HEK293T (cell line): ENCODE data around the gene PTPRG.

Experiments
- CTCF ChIA-PET: fragments of 350-600 bp; formaldehyde crosslinking; extraction: SDS; loops from one replicate; lab custom pipeline; 2021; ENCODE audit warnings: antibody characterized with exemption, inconsistent platforms; lab: Yijun Ruan, JAX
- POLR2A ChIA-PET: fragments of 350-600 bp; formaldehyde crosslinking; extraction: SDS; loops from one replicate; lab custom pipeline; 2020; ENCODE audit warnings: antibody characterized with exemption, inconsistent platforms; lab: Yijun Ruan, JAX
- DNase-seq: peaks from one replicate; pipeline ENCODE4 v3.0.0; 2012; ENCODE audit warnings: mixed read lengths; ENCODE audit errors: extremely low spot score
- ARNT ChIP-seq: fragments of 450-650 bp; IDR thresholded peaks from 2 replicates; pipeline ENCODE4 v1.6.1; 2017; ENCODE audit warnings: mild to moderate bottlenecking
- BHLHE40 ChIP-seq: fragments of 450-650 bp; IDR thresholded peaks from 2 replicates; pipeline ENCODE4 v1.6.1; 2016; ENCODE audit warnings: mild to moderate bottlenecking, moderate library complexity, borderline replicate concordance
- CTBP1 ChIP-seq: fragments of 450-650 bp; IDR thresholded peaks from 2 replicates; pipeline ENCODE4 v1.6.1; 2016; ENCODE audit warnings: borderline replicate concordance
- ELF4 ChIP-seq: fragments of 450-650 bp; IDR thresholded peaks from 2 replicates; pipeline ENCODE4 v1.6.1; 2017; ENCODE audit warnings: antibody characterized with exemption
- FOXA1 ChIP-seq: fragments of 450-650 bp; IDR thresholded peaks from 2 replicates; pipeline ENCODE4 v1.6.1; 2016; ENCODE audit warnings: mild to moderate bottlenecking
- FOXK2 ChIP-seq: fragments of 450-650 bp; IDR thresholded peaks from 2 replicates; pipeline ENCODE4 v1.6.1; 2016; ENCODE audit warnings: mild to moderate bottlenecking
- FOXM1 ChIP-seq: fragments of 450-650 bp; IDR thresholded peaks from 2 replicates; pipeline ENCODE4 v1.6.1; 2017; ENCODE audit warnings: mild to moderate bottlenecking, borderline replicate concordance
- HDGF ChIP-seq: fragments of 450-650 bp; IDR thresholded peaks from 2 replicates; pipeline ENCODE4 v1.6.1; 2017; ENCODE audit warnings: antibody characterized with exemption, borderline replicate concordance
- L3MBTL2 ChIP-seq: fragments of 450-650 bp; conservative IDR thresholded peaks from 2 replicates; pipeline ENCODE4 v1.6.1; 2016; ENCODE audit warnings: mild to moderate bottlenecking
- LEF1 ChIP-seq: fragments of 450-650 bp; IDR thresholded peaks from 2 replicates; pipeline ENCODE4 v1.6.1; 2017; ENCODE audit warnings: mild to moderate bottlenecking, borderline replicate concordance
- NFRKB ChIP-seq: fragments of 450-650 bp; IDR thresholded peaks from 2 replicates; pipeline ENCODE4 v1.6.1; 2016; ENCODE audit warnings: mild to moderate bottlenecking, moderate library complexity
- SP1 ChIP-seq: fragments of 450-650 bp; IDR thresholded peaks from 2 replicates; pipeline ENCODE4 v1.6.1; 2017
- SUZ12 ChIP-seq: fragments of 450-650 bp; IDR thresholded peaks from 2 replicates; pipeline ENCODE4 v1.6.1; 2016; ENCODE audit warnings: mild to moderate bottlenecking
- TARDBP ChIP-seq: fragments of 450-650 bp; IDR thresholded peaks from 2 replicates; pipeline ENCODE4 v1.6.1; 2016
- ZNF384 ChIP-seq: fragments of 450-650 bp; IDR thresholded peaks from 2 replicates; pipeline ENCODE4 v1.6.1; 2016
- TF ChIP-seq, protein P1 (sequence below): fragments of 450-650 bp; IDR thresholded peaks from 2 replicates; pipeline ENCODE4 v1.6.1; 2016

The PTPRG gene

DNA sequence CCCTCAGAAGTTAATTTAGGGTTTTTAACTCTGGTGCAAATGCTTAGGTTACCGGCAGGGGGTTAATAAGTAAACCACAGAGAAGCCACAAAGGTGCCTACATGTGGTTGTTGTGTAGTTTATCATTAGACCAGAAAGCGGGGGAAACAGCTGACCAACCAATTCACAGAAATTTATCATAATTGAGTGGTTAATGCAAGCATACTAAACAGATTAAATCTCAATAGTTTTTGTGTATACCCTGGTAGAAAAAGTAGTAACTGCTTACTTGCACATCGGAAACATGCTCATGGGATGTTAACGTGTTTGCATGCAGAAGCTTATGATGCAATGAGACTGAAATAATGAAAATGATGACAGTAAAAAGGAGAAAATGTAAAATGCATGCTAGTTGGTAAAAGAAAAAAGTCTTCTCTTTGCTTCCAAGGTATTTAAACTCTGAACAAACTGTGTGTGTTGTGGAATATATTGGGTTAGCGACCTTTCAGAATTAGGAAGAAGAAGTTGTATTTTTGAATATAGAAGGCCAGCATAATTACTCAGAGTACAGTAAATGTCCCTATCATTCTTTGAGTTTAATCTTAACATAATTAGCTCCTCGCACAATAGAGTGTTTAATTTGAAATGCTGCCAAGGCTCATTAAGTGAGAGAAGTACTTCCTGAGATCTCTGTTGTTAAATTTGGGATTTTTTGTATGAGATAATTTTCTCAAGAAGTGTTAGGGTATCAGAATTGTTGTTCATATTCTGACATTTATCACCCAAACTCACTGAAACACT is 316.2 kb downstream of the PTPRG start:
- POLR2A ChIA-PET, result no interaction called here
- TF ChIP-seq, protein P1, sequence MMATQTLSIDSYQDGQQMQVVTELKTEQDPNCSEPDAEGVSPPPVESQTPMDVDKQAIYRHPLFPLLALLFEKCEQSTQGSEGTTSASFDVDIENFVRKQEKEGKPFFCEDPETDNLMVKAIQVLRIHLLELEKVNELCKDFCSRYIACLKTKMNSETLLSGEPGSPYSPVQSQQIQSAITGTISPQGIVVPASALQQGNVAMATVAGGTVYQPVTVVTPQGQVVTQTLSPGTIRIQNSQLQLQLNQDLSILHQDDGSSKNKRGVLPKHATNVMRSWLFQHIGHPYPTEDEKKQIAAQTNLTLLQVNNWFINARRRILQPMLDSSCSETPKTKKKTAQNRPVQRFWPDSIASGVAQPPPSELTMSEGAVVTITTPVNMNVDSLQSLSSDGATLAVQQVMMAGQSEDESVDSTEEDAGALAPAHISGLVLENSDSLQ, result no peak
- TF ChIP-seq SP1 (no peak), FOXA1 (no peak), CTBP1 (no peak), ZNF384 (no peak), SUZ12 (no peak), NFRKB (no peak), LEF1 (no peak), BHLHE40 (no peak), FOXM1 (no peak), FOXK2 (no peak), TARDBP (no peak), L3MBTL2 (no peak), ELF4 (no peak), ARNT (no peak), HDGF (no peak)
- peak; percentile 21 for DNase-seq
- CTCF ChIA-PET, result interaction anchor here (0.6 kb wide), 1 partner anchor 123 kb away, joined by 7 read pairs; no protein-coding TSS in a partner anchor

DNA sequence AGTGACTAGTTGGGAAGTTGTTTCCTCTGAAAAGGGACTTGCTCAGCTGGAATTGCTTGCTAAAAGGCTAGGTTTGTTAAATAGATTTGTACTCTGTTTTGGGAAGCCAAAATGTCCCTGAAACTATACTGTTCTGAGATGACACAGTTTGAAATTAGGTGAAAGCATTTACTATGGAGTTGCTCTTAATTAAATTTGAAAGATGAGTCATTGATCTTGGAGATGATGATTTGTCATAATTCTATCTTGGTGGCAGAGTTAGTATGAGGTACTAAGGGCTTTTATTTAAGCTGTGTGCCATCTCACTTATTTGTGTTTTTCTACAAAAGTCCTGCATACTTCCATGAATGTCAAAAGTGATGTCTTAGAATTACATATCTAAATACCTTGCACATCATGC is 320.9 kb downstream of the PTPRG start:
- ChIA-PET CTCF (no interaction called here), POLR2A (no interaction called here)
- no peak for TF ChIP-seq SP1

DNA sequence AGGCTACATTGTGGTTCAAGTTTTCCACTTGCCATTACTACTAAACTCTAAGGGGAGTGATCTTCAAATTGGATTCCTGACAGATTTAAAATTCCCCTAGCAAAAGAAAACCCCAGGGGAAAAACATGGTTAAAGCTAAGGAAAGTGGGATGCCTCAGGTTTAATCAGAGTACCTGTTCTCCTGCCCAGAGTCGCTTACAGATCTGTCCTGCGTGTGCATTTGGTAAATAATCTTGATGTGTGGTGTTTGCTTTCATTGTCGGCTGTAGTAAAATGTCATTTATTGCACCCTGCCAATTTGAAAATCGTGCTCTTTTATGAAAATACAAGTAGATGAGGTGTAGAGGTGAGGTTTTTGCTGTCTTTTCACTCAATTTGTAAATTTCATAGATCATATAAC is 323.4 kb downstream of the PTPRG start:
- DNase-seq, result no peak

More for the DNA sequence above, 320.9 kb downstream of the PTPRG start:
- DNase-seq, result no peak

DNA sequence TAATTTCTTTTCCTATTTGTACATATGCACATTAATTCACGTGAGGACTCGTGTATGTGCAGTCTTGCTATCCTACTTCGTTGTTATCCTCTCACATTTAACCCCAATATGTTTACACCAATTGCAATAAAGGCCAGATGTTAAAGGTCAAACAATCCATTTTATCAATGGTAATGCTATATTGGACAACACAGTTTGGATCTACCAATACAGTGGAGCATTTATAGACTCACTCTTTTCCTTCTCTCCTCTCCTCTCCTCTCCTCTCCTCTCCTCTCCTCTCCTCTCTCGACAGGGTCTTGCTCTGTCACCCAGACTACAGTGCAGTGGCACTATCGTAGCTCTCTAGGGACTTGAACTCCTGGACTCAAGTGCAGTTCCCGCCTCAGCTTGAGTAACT is 324.0 kb downstream of the PTPRG start:
- ChIA-PET POLR2A (no interaction called here), CTCF (no interaction called here)
- TF ChIP-seq CTBP1 (no peak), SP1 (no peak), L3MBTL2 (no peak), NFRKB (no peak), TARDBP (no peak), LEF1 (no peak), FOXA1 (no peak), FOXK2 (no peak), ZNF384 (no peak), ARNT (no peak), ELF4 (no peak)
- TF ChIP-seq, protein P1, result no peak
- DNase-seq, result no peak

More for the DNA sequence above, 323.4 kb downstream of the PTPRG start:
- ChIA-PET POLR2A (no interaction called here), CTCF (no interaction called here)
- TF ChIP-seq SUZ12 (no peak), BHLHE40 (no peak), FOXA1 (no peak), FOXM1 (no peak), LEF1 (no peak), ZNF384 (no peak), ARNT (no peak), ELF4 (no peak)

DNA sequence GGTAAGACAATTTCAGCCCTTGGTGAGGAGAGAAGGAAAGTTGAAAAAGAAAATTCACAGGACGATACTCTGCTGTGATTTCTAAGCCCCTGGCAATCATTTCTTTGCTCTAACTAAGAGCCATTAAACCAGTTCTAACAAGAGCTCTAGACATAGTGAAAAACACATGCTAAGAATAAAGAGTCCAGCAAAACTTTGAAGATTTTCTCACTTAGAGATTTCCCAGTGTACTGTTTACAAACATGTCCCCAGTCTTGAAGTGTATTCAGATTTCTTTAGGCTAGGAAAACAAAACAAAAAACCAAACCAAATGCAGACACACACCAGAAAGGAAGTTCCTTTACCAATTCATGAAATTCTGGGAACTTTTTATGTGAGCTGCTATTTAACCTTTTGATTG is 325.8 kb downstream of the PTPRG start:
- ChIA-PET CTCF (no interaction called here), POLR2A (no interaction called here)
- DNase-seq, result no peak
- no peak for TF ChIP-seq TARDBP
- TF ChIP-seq NFRKB, result no peak
- TF ChIP-seq L3MBTL2, result no peak
- no peak for TF ChIP-seq FOXM1
- TF ChIP-seq BHLHE40, result no peak

DNA sequence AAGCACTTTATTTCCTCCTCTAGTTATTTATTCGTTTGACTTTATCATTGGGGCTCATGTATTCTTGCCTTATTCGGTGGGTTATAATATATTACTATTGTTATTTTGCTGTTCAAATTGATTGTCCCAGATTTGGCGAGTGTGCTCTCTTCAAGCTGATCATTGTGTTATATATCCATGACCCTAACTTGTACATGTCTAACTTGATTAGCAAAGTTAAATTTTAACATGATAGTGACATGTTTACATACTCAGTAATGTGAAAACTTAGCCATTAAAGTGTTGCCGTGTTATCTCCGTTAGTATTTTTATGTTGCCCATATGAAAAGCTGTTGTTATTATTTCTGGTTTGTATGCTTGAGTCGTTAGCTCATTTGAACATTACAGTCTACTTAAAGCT is 327.9 kb downstream of the PTPRG start:
- no peak for DNase-seq
- ChIA-PET CTCF (no interaction called here), POLR2A (no interaction called here)
- TF ChIP-seq BHLHE40 (no peak), SUZ12 (no peak), TARDBP (no peak), ARNT (no peak), FOXK2 (no peak), LEF1 (no peak), FOXM1 (no peak), L3MBTL2 (no peak), NFRKB (no peak), ELF4 (no peak), SP1 (no peak), FOXA1 (no peak)
- TF ChIP-seq, protein P1, result no peak
